HFF-Myc (cell line): ENCODE results near the gene AHDC1.

Experiments
- DNase-seq: peaks from one replicate; pipeline ENCODE4 v3.0.0-alpha.2; 2011; ENCODE audit warnings: low read depth; ENCODE audit errors: extremely low read depth
- H3K4me3 ChIP-seq: replicated peaks from 2 replicates; pipeline ENCODE4 v1.5.1; 2011; ENCODE audit warnings: low read depth, mild to moderate bottlenecking, control low read depth, low read length
- TF ChIP-seq, protein P1 (sequence below): IDR thresholded peaks from 2 replicates; pipeline ENCODE4 v1.5.1; 2012; ENCODE audit warnings: mild to moderate bottlenecking, low read depth, low read length, control low read depth; ENCODE audit errors: missing control alignments

Gene AHDC1

DNA sequence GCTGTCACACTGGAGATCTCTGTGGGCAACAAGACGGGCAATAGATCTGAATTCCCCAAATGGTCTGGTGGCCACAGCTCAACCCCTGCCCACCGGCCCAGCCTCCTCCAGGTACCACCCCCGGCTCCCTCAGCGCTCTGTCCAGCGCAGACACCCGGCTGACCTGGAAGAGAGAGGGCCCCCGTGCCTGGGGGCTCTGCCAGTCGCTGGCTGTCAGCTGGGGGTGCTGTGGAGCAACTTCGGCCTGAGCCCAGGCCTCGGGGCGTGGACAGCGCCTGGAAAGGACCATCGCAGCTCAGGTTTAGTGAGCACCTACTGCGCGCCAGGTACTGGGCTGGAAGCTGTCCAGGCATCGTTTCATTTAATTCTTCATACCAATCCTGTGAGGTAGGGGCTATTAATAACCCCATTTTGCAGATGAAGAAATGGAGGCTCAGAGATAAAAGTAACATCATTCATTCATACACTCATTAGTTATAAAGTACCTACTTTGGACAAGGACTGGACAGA lies 51.0 kb downstream of the AHDC1 start:
- DNase-seq, result no peak
- no peak overlapping the region for H3K4me3 ChIP-seq
- TF ChIP-seq, protein P1, sequence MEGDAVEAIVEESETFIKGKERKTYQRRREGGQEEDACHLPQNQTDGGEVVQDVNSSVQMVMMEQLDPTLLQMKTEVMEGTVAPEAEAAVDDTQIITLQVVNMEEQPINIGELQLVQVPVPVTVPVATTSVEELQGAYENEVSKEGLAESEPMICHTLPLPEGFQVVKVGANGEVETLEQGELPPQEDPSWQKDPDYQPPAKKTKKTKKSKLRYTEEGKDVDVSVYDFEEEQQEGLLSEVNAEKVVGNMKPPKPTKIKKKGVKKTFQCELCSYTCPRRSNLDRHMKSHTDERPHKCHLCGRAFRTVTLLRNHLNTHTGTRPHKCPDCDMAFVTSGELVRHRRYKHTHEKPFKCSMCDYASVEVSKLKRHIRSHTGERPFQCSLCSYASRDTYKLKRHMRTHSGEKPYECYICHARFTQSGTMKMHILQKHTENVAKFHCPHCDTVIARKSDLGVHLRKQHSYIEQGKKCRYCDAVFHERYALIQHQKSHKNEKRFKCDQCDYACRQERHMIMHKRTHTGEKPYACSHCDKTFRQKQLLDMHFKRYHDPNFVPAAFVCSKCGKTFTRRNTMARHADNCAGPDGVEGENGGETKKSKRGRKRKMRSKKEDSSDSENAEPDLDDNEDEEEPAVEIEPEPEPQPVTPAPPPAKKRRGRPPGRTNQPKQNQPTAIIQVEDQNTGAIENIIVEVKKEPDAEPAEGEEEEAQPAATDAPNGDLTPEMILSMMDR, result no peak

DNA sequence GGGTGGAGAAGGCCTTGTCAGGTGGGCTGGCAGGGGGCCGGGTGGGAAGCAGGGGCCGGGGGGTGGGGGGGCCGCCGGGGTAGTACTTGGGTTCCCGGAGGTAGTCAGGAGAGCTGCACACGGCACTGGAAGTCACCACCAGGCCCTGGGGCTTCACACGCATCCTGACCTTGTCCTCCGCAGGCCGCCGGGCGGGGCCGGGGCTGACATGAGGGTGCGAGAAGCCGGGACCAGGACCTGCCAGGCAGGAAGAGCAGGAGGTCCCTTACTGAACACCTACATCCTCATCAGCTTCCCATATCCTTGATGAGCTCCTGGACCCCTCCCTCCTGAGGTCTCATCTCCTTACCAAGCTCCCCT lies 52.0 kb downstream of the AHDC1 start:
- H3K4me3 ChIP-seq, result no peak overlapping the region
- DNase-seq, result no peak
- TF ChIP-seq, protein P1, result no peak

DNA sequence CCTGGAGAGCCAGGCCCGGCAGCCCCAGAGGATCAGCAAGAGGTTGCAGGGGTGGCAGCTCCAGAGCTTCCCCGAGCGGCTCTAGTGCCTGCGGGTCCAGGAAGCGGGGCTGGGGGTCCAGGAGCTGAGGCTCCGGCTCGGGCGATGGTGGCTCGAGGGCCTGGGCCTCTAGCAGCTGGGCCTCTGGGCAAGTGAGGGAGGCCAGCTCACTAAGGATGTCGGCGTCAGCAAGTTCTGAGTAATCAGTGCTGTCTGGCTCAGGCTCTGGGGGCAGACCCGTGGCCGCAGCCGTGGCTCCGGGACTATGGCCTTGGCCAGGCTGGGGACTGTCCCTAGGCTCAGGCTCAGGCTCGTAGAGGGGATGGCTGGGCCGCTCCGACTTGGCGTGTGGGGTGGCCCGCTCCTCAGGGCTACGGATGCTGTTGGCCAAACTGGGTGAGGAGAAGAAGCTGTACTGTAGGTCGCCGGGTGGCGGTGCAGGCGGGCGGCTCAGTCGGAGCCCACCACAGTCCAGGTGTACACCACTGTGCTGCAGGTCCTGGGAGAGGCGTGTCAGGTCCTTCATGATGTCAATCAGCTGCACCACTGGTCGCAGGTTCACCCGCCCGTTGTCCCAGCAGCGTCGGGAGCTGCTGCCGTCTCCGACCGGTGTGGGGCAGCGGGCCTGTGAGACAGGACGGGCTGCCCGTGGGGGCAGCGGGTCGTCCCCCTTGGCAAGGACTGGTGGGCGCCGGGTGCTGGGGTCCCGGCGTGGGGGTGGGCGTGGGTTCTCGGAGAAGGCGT lies 52.6 kb downstream of the AHDC1 start:
- H3K4me3 ChIP-seq, result no peak overlapping the region
- DNase-seq, result no peak
- TF ChIP-seq, protein P1, result no peak

DNA sequence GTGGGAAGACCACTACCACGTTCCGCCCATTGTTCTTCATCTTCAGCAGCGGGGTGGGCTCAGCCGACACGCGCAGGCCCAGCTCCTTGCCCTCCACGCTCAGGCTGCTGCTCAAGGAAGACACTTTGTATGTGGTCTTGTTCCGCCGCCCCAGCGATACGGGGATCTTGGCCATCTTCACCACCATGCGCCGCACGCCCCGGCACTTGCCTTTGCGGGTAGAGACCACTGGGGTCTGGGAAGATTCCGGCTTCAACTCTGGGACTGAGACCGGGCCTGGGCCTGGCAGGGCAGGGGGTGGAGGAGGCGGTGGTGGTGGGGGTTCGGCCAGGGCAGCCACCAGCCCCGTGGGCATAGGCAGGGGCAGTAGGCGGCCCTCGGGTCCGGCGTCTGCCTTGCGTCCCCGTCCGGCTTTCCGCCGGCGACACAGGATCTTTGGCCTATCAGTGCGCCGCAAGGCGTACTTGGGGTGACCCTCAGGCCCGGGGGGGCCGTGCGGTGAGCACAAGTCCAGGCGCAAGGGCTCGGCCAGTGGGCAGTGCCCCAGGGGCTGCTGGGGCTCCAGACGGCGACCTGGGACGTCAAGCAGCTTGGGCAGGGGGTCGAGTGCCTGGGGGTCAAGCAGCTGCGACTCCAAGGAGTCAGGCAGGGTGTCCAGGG lies 53.3 kb downstream of the AHDC1 start:
- no peak for DNase-seq
- TF ChIP-seq, protein P1, result no peak
- no peak overlapping the region for H3K4me3 ChIP-seq

DNA sequence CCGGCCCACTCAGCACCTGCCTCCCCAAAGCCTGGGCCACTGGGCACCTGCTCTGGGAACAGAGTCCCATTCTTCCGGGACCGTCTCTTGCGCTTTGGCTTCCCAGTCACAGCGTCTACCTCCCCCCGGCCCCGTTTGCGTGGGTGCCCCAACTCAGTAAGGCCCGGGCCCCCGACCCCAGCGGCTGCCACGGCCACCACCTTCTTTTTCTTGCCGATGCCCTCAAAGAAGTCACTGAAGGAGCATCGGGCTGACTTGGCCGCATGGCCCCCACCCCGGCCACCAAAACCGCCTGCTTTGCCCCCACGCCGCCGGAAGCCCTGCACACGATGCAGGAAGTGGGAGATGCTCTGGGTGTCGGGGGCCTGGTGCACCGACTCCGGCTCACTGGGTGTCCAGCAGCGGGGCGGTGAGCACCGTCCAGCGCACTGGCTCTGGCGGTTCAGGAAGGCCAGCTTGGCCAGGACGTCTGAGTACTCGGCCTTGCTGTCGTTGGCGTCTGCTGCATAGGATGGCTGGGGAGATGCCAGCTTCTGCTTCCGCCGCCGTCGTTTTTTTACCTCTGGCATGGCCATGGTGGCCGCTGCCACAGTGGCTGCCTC lies 54.0 kb downstream of the AHDC1 start:
- TF ChIP-seq, protein P1, result no peak
- DNase-seq, result no peak
- H3K4me3 ChIP-seq, result no peak overlapping the region

DNA sequence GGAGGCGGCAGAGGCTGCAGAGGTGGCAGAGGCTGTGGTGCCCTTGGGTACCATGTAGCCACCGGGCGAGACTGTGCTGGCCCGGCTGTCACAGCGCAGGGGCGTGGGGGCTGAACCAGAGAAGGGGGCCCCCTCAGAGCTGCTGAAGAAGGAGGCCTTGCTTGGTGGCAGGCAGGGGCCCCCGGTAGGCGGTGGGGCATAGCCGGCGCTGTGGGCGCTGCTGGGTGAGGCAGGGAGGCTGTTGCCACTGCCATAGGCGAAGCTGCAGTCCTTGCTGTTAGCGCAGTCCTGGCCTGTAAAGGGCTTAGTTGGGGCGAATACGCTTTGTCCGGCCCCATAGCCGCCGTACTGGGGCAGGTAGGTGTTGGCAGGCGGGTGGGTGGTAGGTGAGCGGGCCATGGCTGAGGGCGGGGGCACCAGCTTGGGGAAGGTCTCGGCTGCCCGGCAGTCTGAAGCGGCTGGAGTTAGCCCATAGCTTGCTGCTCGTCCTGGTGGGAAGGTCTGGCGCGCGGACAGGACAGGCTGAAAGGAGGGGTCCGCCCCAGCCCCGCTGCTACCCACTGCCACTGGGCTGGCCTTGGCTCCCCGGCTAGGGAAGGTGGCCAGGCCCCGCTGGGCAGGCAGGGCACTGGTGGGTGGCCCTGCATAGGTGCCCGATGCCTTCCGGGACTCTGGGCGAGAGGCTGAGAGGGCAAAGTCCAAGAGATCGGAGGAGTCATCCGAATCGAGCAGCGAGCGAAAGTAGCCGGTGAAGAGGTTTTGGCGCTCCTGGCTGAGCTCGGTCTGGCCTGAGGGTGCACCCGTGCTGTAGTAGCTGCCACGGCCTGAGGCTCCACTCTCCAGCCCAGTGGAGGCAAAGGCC lies 54.9 kb downstream of the AHDC1 start:
- TF ChIP-seq, protein P1, result no peak
- no peak overlapping the region for H3K4me3 ChIP-seq
- no peak for DNase-seq
